ENCODE results near the gene BEND7.
"Not testable (repeated sequence)": the region's sequence is repeated elsewhere in the genome, so short reads cannot be mapped to it uniquely, and the experiment has no call there.

BEND7 gene

DNA sequence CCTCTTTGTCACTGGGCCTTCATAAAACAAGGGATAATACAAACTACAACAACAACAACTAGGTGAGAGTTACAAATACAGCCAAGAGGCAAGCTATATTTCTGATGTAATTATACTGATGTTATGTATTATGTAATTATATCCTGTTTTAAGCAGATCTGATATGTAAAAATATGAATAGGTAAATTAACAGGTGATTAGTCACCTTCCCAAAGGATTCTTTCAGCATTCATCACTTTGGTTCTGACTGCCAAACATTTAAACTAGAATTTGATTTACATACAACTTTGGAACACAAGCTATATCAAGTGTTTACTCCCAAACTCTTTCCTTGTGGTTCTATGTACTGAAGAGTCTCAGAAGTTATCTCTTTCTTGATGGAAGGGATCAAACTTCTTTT is 53.7 kb downstream of the BEND7 start:
- DNase-seq, result no peak

DNA sequence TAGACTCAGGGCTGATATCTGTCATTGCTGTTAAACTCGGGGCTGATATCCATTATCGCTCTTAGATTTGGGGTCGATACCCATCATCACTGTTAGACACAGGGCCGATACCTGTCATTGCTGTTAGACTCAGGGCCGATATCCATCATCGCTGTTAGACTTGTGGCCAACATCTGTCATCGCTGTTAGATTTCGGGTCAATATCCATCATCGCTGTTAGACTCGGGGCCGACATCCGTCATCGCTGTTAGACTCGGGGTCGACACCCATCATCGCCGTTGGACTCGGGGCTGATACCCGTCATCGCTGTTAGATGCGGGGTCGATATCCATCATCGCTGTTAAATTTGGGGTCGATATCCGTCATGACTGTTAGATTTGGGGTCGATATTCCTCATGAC is 54.8 kb downstream of the BEND7 start:
- no peak for DNase-seq

DNA sequence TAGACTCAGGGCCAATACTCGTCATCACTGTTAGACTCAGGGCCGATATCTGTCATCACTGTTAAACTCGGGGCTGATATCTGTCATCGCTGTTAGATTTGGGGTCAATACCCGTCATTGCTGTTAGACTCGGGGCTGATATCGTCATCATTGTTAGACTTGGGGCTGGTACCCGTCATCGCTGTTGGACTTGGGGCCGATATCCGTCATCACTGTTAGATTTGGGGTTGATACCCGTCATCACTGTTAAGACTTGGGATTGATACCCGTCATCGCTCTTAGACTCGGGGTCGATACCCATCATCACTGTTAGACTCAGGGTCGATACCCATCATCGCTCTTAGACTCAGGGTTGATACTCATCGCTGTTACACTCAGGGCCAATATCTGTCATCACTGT is 56.5 kb downstream of the BEND7 start:
- no peak for DNase-seq

DNA sequence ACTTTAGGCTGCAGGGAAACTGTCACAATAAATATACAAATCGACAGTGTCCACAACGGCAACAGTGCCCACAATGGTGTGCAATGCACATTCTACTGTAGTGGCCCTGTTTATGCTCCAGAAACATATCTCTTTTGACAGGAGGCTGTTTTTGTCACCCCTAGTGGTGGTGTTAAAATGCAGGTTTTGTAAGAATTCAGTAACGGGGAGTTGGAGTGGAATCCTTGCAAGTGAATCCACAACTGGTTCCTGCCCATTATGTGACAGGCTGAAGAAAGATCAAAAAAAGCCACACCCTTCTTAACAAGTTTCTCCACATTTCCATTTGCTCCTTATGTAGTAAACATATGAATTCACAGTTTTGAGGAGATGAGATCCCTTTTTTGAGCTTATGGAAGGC is 58.5 kb downstream of the BEND7 start:
- DNase-seq, result no peak

DNA sequence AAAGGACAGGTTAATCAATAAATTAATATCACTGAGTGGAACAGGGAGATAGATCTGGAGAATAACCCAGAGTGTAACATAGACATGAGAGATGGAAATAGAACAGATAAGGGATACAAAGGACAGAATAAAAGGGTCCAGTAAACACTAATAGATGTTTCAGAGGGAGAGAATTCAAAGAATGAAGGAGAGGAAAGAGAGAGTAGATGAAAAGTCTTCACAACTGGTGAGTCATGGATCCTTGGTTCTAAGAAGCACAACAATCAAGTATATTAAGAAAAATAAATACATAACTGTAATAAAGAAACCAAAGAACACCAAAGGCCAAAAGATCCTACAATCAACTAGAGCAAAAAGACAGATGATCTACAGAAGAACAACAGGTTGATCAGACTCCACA is 66.3 kb downstream of the BEND7 start:
- DNase-seq, result peak; percentile 15

DNA sequence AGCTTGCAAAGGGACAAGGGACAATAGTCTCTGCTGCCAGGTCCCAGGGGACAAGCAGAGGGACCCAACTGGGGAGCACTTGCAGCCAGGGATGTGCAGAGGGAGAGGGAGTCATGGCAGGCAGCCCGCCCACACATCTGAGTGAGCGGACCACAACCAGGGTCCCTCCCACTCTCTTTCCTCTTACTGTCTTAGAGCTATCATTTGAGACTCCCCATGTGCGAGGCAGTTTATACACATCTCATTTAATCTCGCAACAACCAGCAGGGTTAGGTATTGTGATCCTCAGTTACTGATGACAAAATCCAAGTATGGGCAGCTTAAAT is 70.2 kb downstream of the BEND7 start:
- no peak for DNase-seq

DNA sequence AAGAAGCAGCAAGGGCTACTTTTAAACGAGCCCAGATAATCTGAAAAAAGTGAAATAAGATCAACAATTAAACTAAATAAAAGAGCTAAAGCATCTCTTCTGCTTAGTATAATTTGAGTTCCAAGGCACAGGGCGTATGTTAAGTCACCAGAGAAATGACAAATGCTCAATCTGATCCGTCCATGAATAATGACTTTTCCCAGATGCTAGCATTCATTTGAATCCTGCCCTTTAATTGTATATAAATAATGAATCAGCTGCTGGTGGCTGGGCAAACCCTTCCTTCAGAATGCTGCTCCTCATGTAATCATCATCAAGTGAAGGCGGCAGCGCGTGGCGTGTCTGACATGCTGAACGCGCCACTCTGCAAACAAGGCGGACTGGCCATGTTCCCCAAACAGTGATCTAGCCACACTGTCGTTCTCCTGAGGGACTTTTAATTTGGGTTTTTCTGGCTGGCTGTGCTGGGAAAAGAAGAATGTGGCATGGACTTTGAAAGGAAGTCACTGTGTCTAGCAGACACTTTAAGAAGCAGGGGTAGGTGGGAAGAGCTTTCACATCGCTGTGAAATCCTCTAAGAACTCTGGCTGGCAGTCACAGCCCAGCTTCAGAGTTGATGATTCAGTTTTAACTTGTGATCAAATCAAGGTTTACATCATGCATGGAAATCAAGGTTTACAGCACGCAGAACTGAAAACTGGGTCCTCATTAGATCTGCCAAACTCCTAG is 70.7 kb downstream of the BEND7 start:
- no peak for DNase-seq

DNA sequence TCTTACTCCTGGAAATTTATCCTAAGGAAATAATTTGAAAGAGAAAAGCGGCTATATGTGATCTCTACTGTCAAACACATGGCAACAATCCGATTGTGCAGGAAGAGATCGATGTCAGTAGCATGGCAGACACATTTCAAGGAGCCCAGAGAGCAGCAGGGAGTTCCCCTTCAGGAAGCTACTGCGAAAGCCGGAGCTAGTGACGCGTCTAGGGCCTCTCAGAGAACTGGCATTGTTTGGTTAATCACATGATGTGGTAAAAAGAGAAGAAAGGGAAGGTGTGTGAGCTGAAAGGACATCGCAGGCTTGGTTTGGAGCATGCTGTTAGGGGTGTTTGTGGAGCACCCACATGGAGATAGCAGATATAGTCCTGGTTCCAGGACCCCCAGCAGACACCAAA is 74.9 kb downstream of the BEND7 start:
- DNase-seq, result no peak

DNA sequence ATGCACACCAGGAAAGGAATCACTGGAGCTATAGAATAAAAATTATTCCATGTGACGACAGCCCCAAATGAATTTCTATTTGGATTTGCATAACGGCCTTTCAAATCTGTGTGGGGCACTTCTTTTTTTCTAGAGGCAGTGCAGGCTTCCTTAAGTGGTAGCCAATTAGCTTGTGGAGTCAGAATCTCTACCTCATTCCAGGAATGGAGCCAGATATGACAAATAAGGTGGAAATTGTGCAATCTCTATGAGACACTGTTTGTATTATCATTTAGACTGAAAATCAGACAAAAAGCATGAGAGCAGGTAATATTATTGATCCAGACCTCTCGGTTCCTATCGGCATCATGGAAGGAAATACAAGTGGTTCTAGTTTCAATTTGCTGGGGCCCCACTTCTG is 78.7 kb downstream of the BEND7 start:
- DNase-seq, result peak; percentile 68

DNA sequence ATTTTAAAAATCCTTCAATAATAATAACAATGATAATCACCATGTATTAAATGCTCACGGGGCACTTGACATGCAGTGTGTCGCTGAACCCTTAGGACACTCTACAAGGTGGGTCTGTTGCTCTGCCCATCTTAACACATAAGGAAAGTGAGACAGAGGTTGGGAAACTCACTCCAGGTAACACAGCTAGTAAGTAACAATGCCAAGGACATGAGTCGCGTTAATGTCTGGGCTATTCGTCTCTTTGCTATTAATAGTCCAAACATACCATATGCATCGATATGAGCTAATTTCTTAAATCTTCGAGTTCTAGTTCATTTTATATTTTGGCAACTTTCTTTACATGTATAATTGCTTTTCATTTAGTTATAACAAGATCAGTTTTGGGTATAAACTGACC is 79.5 kb downstream of the BEND7 start:
- peak; percentile 33 for DNase-seq

DNA sequence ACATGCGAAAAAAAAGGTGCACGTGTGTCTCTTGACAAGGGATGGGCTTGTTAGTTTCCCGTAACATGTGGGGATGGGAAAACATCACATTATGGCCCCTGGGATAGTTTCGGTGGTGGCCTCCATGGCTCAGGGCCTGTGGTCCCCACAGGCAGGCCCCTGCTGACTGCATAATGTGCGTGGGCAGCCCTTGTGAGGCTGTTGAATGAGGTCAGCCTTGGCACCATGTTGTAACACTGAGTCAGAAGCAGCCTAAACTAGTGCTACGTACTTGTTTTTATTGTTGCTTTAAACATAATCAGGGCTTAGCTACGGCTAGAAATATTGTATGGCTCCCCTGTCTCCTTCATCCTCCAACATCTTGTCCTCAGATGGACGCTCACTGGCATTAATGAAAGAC is 80.6 kb downstream of the BEND7 start:
- DNase-seq, result peak; percentile 16

DNA sequence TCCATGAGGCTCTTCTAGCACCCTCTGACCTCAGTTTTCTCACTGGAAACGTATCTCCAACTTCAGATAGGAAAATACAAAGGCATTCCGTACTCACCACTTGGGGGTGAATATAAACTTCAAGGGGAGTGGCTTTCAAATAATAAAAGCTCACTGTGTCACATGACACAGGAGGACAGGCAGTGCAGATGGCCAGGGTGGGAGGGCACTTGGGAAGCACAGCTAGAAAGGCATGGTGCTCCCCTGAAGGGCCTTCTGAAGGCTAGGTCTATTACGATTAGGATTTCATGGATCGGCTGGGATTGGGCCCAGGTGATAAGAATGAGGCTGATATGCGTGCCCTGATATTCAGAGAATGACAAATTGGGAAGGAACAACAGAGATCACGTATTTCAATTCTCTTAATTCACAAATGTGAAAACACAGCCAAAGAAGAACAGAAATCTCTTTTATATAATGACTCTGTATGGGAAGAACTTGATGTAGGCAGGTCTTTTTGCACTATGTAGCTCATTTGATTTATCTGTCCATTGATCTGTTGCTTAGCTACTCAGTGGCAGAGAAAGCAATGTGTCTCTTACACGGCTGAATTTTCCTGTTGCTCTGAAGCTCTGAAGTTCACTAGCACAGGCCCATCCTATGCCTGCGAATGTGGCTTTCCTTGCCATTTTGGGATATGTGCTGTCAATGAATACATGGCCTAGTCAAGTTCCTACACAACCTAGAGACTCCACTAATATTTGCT is 83.0 kb downstream of the BEND7 start:
- DNase-seq, result no peak

DNA sequence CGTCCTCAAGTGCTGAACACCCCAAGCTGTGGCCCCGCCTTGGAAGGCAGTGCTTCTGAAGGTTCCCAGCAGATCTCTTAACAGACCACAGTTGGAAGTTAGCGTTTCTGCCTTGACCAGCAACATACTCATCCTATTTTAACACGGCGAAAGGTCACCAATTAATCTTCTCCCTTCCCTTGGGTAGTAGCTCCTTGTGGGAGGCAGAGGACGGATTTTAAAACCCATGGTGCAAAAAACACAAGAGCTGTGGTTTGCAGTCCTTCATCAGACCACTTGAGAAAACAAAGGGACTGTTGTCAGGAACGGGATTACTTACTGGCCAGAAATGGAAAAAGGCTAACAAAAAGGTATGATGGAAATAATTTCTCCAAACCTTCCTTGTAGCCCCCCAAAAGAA is 87.3 kb downstream of the BEND7 start:
- no peak for DNase-seq

DNA sequence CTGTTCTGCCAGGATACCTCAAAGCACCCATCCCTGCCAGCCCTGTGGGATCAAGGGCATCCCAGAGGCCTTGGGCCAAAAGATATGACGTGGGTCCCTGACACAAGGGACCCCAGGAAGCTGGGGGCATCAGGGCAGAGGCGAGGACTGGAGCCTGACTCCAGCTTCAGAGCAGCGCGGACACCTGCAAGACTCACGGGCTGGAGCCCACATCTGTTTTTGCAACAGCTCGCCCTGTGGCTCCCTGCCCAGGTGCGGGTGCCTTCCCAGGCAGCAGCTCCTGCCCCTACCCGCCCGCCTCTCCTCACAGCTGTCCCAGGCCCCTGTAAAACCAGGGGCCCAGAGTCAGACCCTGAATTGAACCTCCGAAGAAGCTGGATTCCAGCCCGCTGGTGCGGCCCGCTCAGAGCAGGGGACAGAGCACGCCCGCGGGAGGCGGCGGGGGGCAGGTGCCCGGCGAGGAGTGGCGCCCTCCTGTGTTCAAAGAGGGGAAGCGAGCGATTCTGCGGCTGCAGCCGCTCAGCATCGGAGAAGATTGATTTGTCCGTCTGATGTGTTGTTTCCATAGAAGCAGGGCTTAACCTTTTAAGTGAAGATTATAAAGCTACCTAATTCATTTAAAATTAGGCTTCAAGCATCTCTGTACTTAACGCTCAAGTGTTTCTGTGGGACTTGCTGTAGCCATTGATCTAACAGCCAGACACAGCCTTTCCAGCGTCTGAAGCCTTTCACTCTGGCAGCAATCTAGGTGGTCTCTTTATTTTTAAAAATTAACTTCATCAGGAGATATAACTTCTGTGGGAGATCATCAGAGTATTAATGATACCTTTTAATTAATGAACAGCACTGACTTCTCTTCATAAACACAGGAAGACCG is 88.4 kb downstream of the BEND7 start:
- DNase-seq, result peak; percentile 17

DNA sequence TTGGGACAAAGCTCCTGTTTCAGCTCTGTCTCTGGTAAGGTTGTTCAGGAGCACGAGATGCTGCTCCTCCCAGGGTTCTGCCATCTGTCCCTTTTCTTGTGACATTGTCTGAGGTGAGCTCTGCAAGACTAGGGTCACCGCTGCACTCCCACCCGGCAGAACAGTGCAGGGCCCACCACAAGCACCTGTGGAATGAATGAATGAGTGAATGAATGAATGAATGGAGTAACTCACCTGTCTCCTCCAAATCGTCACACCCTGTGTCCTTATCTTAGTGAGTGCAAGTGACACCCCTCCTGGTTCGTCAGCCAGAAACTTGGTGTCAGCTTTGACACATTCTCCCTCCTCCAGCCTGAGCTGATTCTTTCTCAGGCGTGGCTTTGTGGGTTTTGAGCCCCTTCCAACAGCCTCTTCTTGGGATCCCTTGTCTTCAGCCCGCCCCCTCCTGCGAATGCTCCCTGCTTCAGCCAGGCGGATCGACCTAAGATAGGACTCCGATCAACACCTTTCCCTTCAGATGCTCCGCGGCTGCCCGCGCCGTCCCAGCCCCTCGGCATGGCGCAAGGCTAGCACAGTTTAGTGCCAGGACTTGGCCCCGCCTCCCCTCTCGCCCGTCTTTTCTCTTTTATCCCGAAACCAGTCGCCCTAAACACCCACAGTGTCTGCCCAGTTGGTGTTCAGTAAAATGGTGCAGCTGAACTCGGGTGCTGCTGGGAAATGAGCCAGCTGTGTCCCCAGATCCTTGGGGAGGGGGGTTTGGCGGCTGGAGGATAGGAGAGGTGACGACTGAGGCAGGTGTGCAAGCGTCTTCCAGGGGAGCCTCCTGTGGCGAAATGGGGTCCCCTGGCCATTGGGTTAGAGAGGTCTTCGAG is 89.3 kb downstream of the BEND7 start:
- no peak for DNase-seq

DNA sequence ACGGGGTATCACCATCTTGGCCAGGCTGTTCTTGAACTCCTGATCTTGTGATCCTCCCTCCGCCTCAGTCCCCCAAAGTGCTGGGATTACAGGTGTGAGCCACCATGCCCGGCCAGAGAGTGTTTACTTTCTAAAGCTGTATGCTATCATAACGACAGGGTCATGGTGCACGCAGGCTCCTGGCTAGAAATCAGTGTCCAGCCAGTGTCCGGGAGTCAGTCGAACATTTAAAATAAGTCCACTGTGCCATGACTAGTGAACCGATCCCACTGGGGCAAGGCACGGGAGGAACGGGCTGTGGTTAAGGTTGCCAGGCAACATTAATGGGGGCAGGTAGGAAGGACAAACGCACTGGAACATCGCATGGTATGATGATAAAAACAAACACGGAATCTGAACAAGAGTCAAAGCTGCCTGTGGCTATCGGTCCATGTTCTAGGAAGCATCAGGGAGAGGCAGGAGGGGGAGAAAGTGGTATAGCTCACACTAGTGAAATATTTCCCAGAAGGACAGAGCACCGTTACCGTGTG is 91.7 kb downstream of the BEND7 start:
- no peak for DNase-seq

DNA sequence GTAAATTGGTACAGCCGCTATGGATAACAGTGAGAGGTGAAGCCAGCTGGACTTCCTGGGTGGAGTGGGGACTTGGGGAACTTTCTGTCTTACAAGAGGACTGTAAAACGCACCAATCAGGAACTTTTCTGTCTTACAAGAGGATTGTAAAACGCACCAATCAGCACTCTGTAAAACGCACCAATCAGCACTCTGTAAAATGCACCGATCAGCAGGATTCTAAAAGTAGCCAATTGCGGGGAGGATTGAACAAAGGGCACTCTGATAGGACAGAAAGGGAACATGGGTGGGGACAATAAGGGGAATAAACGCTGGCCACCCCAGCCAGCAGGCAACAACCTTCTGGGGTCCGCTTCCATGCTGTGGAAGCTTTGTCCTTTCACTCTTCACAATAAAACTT is 100.9 kb downstream of the BEND7 start:
- not testable (repeated sequence) for DNase-seq

DNA sequence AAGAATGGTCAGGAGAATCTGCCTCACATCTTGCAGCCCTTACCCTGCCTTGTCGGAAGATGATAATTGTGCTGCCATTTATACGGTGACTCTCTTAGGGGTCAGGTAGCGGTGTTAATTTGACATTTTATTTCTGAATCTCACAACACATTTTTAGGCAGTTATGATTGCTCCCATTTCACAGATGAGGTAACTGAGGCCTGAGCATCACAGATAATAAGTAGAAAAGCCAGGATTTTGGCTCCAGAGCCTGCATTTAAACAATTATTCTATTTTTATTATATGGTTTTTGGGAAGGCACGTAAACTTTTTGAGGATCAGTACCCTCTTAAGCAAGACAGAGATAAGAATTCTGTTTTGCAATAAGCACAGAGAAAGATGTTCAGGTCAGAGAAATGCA is 103.4 kb downstream of the BEND7 start:
- no peak for DNase-seq

DNA sequence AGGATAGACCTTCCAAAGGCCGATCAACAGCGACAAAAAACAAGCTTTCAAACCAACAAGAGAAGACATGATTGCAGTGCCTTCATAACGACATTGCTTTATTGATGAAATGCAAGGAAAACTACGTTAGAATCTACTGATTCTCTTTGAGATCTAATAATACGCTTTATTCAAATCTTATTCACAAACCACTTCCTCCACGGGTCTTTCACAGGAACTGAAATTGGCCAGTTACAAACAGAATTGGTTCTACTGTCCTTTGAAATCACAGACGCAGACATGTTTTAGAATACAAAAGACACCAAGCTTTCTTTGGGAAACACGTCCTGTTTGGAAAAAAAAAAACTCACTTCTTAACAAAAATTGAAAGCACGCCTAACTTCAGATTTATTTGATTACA is 106.0 kb downstream of the BEND7 start:
- DNase-seq, result no peak

DNA sequence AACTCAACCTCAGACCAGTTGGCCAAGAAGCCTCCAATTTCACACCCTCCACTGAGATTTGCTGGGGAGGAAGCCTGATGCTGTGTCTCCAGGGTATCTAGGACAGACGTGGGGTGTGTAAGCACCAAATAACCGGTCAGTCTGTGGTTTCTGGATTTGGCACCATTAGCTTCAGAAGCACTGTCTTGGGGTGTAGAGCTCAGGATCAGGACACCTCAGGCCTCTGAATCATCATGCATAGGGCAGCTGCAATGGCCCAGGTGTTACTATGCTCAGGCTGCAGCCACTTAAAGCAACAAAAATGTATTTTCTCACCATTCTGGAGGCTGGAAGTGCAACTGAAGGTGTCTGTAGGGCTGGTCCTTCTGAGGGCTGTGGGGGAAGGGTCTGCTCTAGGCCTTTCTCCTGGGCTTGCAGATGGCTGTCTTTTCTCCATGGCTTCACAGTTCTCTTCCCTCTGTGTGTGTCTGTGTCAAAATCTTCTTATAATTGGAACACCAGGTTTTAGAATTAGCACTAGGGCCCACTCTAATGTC is 107.4 kb downstream of the BEND7 start:
- no peak for DNase-seq

DNA sequence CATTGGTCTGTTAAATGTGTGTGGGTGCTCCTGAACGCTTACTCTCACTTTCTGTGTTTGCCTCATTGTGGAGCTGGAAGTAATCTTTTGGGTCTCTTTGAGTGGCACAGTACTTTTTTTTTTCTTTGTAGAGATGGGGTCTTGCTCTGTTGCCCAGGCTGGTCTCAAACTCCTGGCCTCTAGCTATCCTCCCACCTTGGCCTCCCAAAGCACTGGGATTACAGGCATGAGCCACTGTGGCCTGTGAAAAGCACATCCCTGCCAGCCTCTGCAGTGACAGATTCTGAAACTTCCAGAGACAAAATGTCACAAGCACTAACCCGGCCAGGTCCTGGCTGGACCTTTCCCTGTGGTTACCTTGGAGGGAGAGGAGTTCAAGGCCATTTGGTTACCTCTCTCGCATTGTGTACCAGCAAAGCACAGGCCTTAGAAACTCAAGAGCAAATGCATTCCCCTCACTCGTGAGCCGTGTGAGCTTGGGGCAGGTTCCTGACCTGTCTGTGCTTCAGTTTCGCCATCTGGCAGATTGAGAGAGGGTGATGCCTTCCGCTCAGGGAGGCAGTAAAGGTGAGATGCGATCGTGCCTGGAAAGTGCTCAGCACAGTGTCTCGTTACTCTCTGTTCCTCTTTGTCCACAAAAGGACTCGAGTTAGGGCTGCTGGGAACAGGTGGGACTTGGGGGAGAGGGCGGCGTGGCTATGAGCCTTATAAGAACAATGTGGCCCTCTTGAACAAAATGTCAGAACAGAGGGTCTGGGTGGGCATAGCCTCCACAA is 108.1 kb downstream of the BEND7 start:
- DNase-seq, result no peak

Data from fibroblast of skin of right biceps (primary cell).